ENCODE data around the gene AUTS2.
A peak's percentile ranks its signal among the peaks of the same experiment; 100 is the strongest.

AUTS2 gene

DNA sequence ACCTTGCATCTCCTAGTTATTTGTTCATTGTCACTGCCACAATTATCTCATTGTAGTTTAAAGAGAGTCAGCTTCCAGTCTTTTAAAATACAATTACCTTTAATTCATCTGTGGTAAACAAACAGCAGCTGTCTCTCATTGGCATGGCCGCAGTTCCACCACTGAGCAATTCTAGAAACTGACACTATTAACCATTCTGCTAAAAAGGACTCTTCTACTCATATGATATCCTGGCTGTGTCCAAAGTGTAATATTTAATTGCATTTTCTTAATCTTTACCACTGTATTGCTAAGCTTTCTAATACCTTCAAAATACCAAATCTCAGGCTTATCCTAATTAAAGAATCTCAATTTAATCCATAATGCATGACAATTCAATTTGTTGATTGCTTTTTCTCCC lies 639.0 kb downstream of the AUTS2 start:
- Histone ChIP-seq H3K27me3 (ENCODE audit: insufficient read depth, low read length, poor library complexity, severe bottlenecking) (no peaks in the 10 kb centered on the region), H2AFZ (ENCODE audit: low read length) (no peak overlapping the region), H3K9ac (ENCODE audit: low read depth, low read length, poor library complexity, severe bottlenecking) (no peak overlapping the region), H3K79me2 (ENCODE audit: insufficient read depth, low read length) (no peaks in the 10 kb centered on the region), H3F3A (ENCODE audit: low read depth) (no peaks in the 10 kb centered on the region), H3K36me3 (ENCODE audit: insufficient read depth, low read length) (no peaks in the 10 kb centered on the region), H4K20me1 (ENCODE audit: insufficient read depth, low read length, poor library complexity, severe bottlenecking) (no peaks in the 10 kb centered on the region), H3K4me1 (ENCODE audit: insufficient read depth, low read length, poor library complexity, severe bottlenecking) (peaks cover 9% of the 10 kb centered on the region), H3K9me3 (ENCODE audit: insufficient read depth, low read depth, low read length) (no peaks in the 10 kb centered on the region), H3K4me3 (ENCODE audit: low read length, poor library complexity, severe bottlenecking) (no peak overlapping the region), H3K9me2 (replicated peaks; ENCODE audit: low read depth, low read length) (no peaks in the 10 kb centered on the region), H3K4me2 (ENCODE audit: low read depth, low read length, poor library complexity, severe bottlenecking) (no peak overlapping the region)
- TF ChIP-seq EZH2phosphoT487 (IDR thresholded peaks at IDR 0.05; ENCODE audit: borderline replicate concordance): no peak
- TF ChIP-seq, protein P1, sequence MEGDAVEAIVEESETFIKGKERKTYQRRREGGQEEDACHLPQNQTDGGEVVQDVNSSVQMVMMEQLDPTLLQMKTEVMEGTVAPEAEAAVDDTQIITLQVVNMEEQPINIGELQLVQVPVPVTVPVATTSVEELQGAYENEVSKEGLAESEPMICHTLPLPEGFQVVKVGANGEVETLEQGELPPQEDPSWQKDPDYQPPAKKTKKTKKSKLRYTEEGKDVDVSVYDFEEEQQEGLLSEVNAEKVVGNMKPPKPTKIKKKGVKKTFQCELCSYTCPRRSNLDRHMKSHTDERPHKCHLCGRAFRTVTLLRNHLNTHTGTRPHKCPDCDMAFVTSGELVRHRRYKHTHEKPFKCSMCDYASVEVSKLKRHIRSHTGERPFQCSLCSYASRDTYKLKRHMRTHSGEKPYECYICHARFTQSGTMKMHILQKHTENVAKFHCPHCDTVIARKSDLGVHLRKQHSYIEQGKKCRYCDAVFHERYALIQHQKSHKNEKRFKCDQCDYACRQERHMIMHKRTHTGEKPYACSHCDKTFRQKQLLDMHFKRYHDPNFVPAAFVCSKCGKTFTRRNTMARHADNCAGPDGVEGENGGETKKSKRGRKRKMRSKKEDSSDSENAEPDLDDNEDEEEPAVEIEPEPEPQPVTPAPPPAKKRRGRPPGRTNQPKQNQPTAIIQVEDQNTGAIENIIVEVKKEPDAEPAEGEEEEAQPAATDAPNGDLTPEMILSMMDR (conservative IDR thresholded peaks at IDR 0.05; ENCODE audit: low read length): no peak

DNA sequence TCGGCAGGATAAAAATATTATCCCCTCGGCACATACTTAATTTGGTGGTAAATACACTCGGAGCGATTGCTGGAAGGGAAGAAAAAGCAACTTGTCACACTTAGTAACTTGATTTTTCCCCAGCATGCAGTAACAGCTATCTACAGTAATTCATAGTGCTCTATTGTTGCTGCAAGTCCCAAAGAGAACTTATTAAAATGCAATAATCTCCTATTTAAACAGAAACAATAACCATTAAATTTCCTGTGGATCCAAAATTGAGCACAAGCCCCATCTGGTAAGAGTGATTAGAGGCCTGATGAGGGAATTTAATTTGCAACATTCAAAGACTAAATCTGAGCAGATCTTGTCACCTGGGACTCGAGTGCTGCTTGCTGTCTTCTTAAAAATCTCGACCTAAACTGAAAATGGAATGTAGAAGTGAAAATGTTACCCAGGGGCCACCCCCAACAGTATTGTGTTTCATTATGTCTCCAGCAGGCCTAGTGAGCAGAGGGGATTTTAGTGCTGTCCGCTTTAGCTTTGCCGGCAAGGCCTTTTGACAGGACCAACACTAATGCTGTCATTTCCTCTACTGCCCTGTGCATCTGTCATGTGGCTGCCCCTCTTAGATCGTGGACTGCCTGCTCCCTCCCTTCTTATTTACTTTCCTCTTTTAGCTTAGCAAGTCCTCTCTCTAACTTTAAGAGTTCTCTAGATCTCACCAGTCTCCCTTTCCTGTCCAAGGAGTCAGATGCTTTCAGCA lies 639.7 kb downstream of the AUTS2 start:
- no peaks in the 10 kb centered on the region for H4K20me1 ChIP-seq (ENCODE audit: insufficient read depth, low read length, poor library complexity, severe bottlenecking)
- no peak overlapping the region for H3K9ac ChIP-seq (ENCODE audit: low read depth, low read length, poor library complexity, severe bottlenecking)
- TF ChIP-seq, protein P1 (conservative IDR thresholded peaks at IDR 0.05; ENCODE audit: low read length): no peak
- TF ChIP-seq EZH2phosphoT487 (IDR thresholded peaks at IDR 0.05; ENCODE audit: borderline replicate concordance): no peak
- H3F3A ChIP-seq (ENCODE audit: low read depth): no peaks in the 10 kb centered on the region
- no peaks in the 10 kb centered on the region for H3K27me3 ChIP-seq (ENCODE audit: insufficient read depth, low read length, poor library complexity, severe bottlenecking)
- no peak overlapping the region for H3K4me3 ChIP-seq (ENCODE audit: low read length, poor library complexity, severe bottlenecking)
- no peak overlapping the region for H2AFZ ChIP-seq (ENCODE audit: low read length)
- peak overlapping the region; percentile 15 for H3K4me2 ChIP-seq (ENCODE audit: low read depth, low read length, poor library complexity, severe bottlenecking)
- H3K9me2 ChIP-seq (replicated peaks; ENCODE audit: low read depth, low read length): no peaks in the 10 kb centered on the region
- peaks cover 9% of the 10 kb centered on the region for H3K4me1 ChIP-seq (ENCODE audit: insufficient read depth, low read length, poor library complexity, severe bottlenecking)
- H3K79me2 ChIP-seq (ENCODE audit: insufficient read depth, low read length): no peaks in the 10 kb centered on the region
- no peaks in the 10 kb centered on the region for H3K36me3 ChIP-seq (ENCODE audit: insufficient read depth, low read length)
- H3K9me3 ChIP-seq (ENCODE audit: insufficient read depth, low read depth, low read length): no peaks in the 10 kb centered on the region

- Histone ChIP-seq H3K9ac (ENCODE audit: low read depth, low read length, poor library complexity, severe bottlenecking) (no peak overlapping the region), H3K9me2 (replicated peaks; ENCODE audit: low read depth, low read length) (no peaks in the 10 kb centered on the region), H3F3A (ENCODE audit: low read depth) (no peaks in the 10 kb centered on the region), H3K79me2 (ENCODE audit: insufficient read depth, low read length) (no peaks in the 10 kb centered on the region), H3K36me3 (ENCODE audit: insufficient read depth, low read length) (no peaks in the 10 kb centered on the region), H3K4me1 (ENCODE audit: insufficient read depth, low read length, poor library complexity, severe bottlenecking) (peaks cover 9% of the 10 kb centered on the region), H3K9me3 (ENCODE audit: insufficient read depth, low read depth, low read length) (no peaks in the 10 kb centered on the region), H3K27me3 (ENCODE audit: insufficient read depth, low read length, poor library complexity, severe bottlenecking) (no peaks in the 10 kb centered on the region), H3K4me2 (ENCODE audit: low read depth, low read length, poor library complexity, severe bottlenecking) (no peak overlapping the region), H4K20me1 (ENCODE audit: insufficient read depth, low read length, poor library complexity, severe bottlenecking) (no peaks in the 10 kb centered on the region), H2AFZ (ENCODE audit: low read length) (no peak overlapping the region), H3K4me3 (ENCODE audit: low read length, poor library complexity, severe bottlenecking) (no peak overlapping the region)
- TF ChIP-seq, protein P1 (conservative IDR thresholded peaks at IDR 0.05; ENCODE audit: low read length): no peak
- no peak for TF ChIP-seq EZH2phosphoT487 (IDR thresholded peaks at IDR 0.05; ENCODE audit: borderline replicate concordance)
These were observed 641.6 kb downstream of the AUTS2 start for GRCh38 chr7:70239918-70240317.
